Tibial nerve (tissue), 4 donors: ENCODE measurements around the gene SCT. TPM values are rescaled to one million over a fixed set of nuclear protein-coding genes. Genes with fewer than 3 reads are reported as not detected.
"Not testable (repeated sequence)": the region's sequence is repeated elsewhere in the genome, so short reads cannot be mapped to it uniquely, and the experiment has no call there.

Source experiments
- DNase-seq, 2 donors: peaks; one replicate each; pipeline ENCODE4 v3.0.0-alpha.2; 2019; ENCODE audit warnings: low spot score in 2 of 2
- H3K27ac ChIP-seq, 4 donors: fragments of 200-600 bp; sonication (generic) in 3 of 4; one replicate each; pipeline ENCODE4 v1.5.1; 2017 to 2019; ENCODE audit warnings: mild to moderate bottlenecking in 1 of 4
- H3K27me3 ChIP-seq, 2 donors: fragments of 200-600 bp; sonication (generic) in 1 of 2; one replicate each; pipeline versions ENCODE4 v1.5.1 to v1.6.0; 2017 to 2019
- H3K36me3 ChIP-seq, 3 donors: fragments of 200-600 bp; sonication (generic); one replicate each; pipeline ENCODE4 v1.5.1; 2018 to 2019
- H3K4me1 ChIP-seq, 4 donors: fragments of 200-600 bp; sonication (generic) in 3 of 4; one replicate each; pipeline ENCODE4 v1.5.1; 2017 to 2019
- H3K4me3 ChIP-seq, 4 donors: fragments of 200-600 bp; sonication (generic) in 3 of 4; one replicate each; pipeline ENCODE4 v1.5.1; 2017 to 2019; ENCODE audit warnings: mild to moderate bottlenecking in 1 of 4, moderate library complexity in 1 of 4
- H3K9me3 ChIP-seq, 4 donors: fragments of 200-600 bp; sonication (generic) in 3 of 4; one replicate each; pipeline ENCODE4 v1.5.1; 2017 to 2019
- CTCF ChIP-seq, 5 experiments: fragments of 200-600 bp in 3 of 5; fragments of 450-650 bp in 2 of 5; sonication (generic) in 3 of 5; IDR thresholded peaks; one replicate each; pipeline ENCODE4 v1.5.1; 2016 to 2019; ENCODE audit warnings: antibody characterized with exemption in 5 of 5, mild to moderate bottlenecking in 3 of 5, moderate library complexity in 2 of 5
- EP300 ChIP-seq, 2 donors: sonication (generic); formaldehyde crosslinking; IDR thresholded peaks; one replicate each; pipeline ENCODE4 v1.6.1; 2017; ENCODE audit warnings: antibody characterized with exemption in 2 of 2, mild to moderate bottlenecking in 1 of 2
- POLR2A ChIP-seq, 2 donors: fragments of 450-650 bp; IDR thresholded peaks; one replicate each; pipeline ENCODE4 v1.6.1; 2017; ENCODE audit warnings: antibody characterized with exemption in 2 of 2, mild to moderate bottlenecking in 2 of 2, moderate library complexity in 2 of 2
- WGBS, 2 donors: methylation state at CpG; one replicate each; pipeline ENCODE4 v1.1.5; 2018; 5-methylcytosine and 5-hydroxymethylcytosine counted together
- total RNA-seq, 4 donors: library from RNA; depleted of rRNA; stranded (reverse); fragments of >200 nt; gene quantifications; one replicate each; pipeline ENCODE4 v1.1.0, GENCODE V29; 2016

Gene SCT
- total RNA-seq, 4 donors from 2014 or later = not detected

GRCh38 chr11:650482-650881, 23.5 kb upstream of the SCT start:
- H3K4me1 ChIP-seq = no peaks in the 10 kb centered on the region
- no peak for DNase-seq
- no peaks in the 10 kb centered on the region for H3K9me3 ChIP-seq
- TF ChIP-seq EP300 (IDR thresholded peaks at IDR 0.05) (no peak), POLR2A (IDR thresholded peaks at IDR 0.05) (no peak), CTCF (IDR thresholded peaks at IDR 0.05) (no peak)
- no peaks in the 10 kb centered on the region for H3K27me3 ChIP-seq
- peaks cover 0 to 68% (median 0%) of the 10 kb centered on the region in 3 donors for H3K36me3 ChIP-seq
- no peak overlapping the region for H3K4me3 ChIP-seq
- WGBS, 2 donors = 81 to 88% methylated on average over 10 of the region's 10 CpGs
- no peak overlapping the region for H3K27ac ChIP-seq

GRCh38 chr11:647672-648158, 20.7 kb upstream of the SCT start:
- peaks cover 0 to 67% (median 4%) of the 10 kb centered on the region in 3 donors for H3K36me3 ChIP-seq
- not testable (repeated sequence) for H3K27me3 ChIP-seq, H3K4me1 ChIP-seq, H3K4me3 ChIP-seq, H3K9me3 ChIP-seq, H3K27ac ChIP-seq, DNase-seq
- 74 to 77% methylated on average over 10 to 11 of the region's 14 CpGs for WGBS, 2 donors

- 75 to 77% methylated on average over 14 of the region's 14 CpGs for WGBS, 2 donors
- TF ChIP-seq CTCF (IDR thresholded peaks at IDR 0.05) = no peak
- no peak for TF ChIP-seq EP300 (IDR thresholded peaks at IDR 0.05)
- no peak for TF ChIP-seq POLR2A (IDR thresholded peaks at IDR 0.05)
- Histone ChIP-seq H3K4me1 (no peaks in the 10 kb centered on the region), H3K27ac (no peak overlapping the region), H3K9me3 (no peaks in the 10 kb centered on the region), H3K36me3 (peaks cover 0 to 70% (median 4%) of the 10 kb centered on the region in 3 donors), H3K4me3 (no peak overlapping the region), H3K27me3 (no peaks in the 10 kb centered on the region)
- DNase-seq = no peak
Observed at GRCh38 chr11:646214-646613, 19.2 kb upstream of the SCT start.

GRCh38 chr11:645536-645935, 18.6 kb upstream of the SCT start:
- peaks cover 0 to 70% (median 4%) of the 10 kb centered on the region in 3 donors for H3K36me3 ChIP-seq
- DNase-seq = no peak
- no peak overlapping the region for H3K27ac ChIP-seq
- no peaks in the 10 kb centered on the region for H3K27me3 ChIP-seq
- no peak overlapping the region for H3K4me3 ChIP-seq
- no peaks in the 10 kb centered on the region for H3K9me3 ChIP-seq
- no peaks in the 10 kb centered on the region for H3K4me1 ChIP-seq
- 82 to 86% methylated on average over 16 of the region's 16 CpGs for WGBS, 2 donors
- TF ChIP-seq EP300 (IDR thresholded peaks at IDR 0.05) = no peak
- no peak for TF ChIP-seq CTCF (IDR thresholded peaks at IDR 0.05)
- no peak for TF ChIP-seq POLR2A (IDR thresholded peaks at IDR 0.05)

GRCh38 chr11:643849-644738, 17.1 kb upstream of the SCT start:
- Histone ChIP-seq H3K27ac (no peak overlapping the region), H3K27me3 (peaks cover 0 to 6% of the 10 kb centered on the region in 2 donors), H3K9me3 (no peaks in the 10 kb centered on the region), H3K36me3 (peaks cover 0 to 73% (median 4%) of the 10 kb centered on the region in 3 donors), H3K4me3 (no peak overlapping the region), H3K4me1 (peaks cover 0 to 14% (median 1%) of the 10 kb centered on the region in 4 donors)
- 87% methylated on average over 45 to 50 of the region's 50 CpGs for WGBS, 2 donors
- no peak for DNase-seq
- TF ChIP-seq POLR2A (IDR thresholded peaks at IDR 0.05) (no peak), EP300 (IDR thresholded peaks at IDR 0.05) (no peak), CTCF (IDR thresholded peaks at IDR 0.05) (no peak)
